HG03159 (cell line): ENCODE measurements around the gene RPP25L.

Experiments
- ATAC-seq: cut with Tn5 transposase; IDR thresholded peaks from one replicate; pipeline ENCODE4 v1.9.1; 2021; ENCODE audit warnings: mild to moderate bottlenecking, moderate library complexity; ENCODE audit not compliant: unreplicated experiment

The RPP25L gene

GRCh38 chr9:34571481-34571810 lies 40.5 kb downstream of the RPP25L start:
- ATAC-seq = no peak

GRCh38 chr9:34570809-34571480 lies 41.0 kb downstream of the RPP25L start:
- ATAC-seq = no peak

- ATAC-seq = no peak
Measured at GRCh38 chr9:34570376-34570775, 41.5 kb downstream of the RPP25L start.

- no peak for ATAC-seq
Measured at GRCh38 chr9:34568774-34569173, 43.1 kb downstream of the RPP25L start.

GRCh38 chr9:34568133-34568532 lies 43.8 kb downstream of the RPP25L start:
- no peak for ATAC-seq

- ATAC-seq = no peak
Measured at GRCh38 chr9:34566972-34567371, 44.9 kb downstream of the RPP25L start.

- ATAC-seq = no peak
Measured at GRCh38 chr9:34566322-34566721, 45.6 kb downstream of the RPP25L start.

GRCh38 chr9:34565856-34566255 lies 46.0 kb downstream of the RPP25L start:
- no peak for ATAC-seq

GRCh38 chr9:34564617-34565016 lies 47.3 kb downstream of the RPP25L start:
- no peak for ATAC-seq

- ATAC-seq = no peak
Measured at GRCh38 chr9:34563262-34563661, 48.6 kb downstream of the RPP25L start.

GRCh38 chr9:34562135-34562745 lies 49.7 kb downstream of the RPP25L start:
- ATAC-seq = no peak

GRCh38 chr9:34560599-34561214 lies 51.2 kb downstream of the RPP25L start:
- ATAC-seq = no peak
